ENCODE data around the gene EDEM3.

GRCh38 chr1:184775329-184775728, 20.7 kb upstream of the EDEM3 start:
- TF ChIP-seq EZH2 (IDR thresholded peaks at IDR 0.05; ENCODE audit: low read depth), result no peak
- TF ChIP-seq, protein P1, sequence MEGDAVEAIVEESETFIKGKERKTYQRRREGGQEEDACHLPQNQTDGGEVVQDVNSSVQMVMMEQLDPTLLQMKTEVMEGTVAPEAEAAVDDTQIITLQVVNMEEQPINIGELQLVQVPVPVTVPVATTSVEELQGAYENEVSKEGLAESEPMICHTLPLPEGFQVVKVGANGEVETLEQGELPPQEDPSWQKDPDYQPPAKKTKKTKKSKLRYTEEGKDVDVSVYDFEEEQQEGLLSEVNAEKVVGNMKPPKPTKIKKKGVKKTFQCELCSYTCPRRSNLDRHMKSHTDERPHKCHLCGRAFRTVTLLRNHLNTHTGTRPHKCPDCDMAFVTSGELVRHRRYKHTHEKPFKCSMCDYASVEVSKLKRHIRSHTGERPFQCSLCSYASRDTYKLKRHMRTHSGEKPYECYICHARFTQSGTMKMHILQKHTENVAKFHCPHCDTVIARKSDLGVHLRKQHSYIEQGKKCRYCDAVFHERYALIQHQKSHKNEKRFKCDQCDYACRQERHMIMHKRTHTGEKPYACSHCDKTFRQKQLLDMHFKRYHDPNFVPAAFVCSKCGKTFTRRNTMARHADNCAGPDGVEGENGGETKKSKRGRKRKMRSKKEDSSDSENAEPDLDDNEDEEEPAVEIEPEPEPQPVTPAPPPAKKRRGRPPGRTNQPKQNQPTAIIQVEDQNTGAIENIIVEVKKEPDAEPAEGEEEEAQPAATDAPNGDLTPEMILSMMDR (conservative IDR thresholded peaks at IDR 0.05), result no peak
